H9 (cell line): ENCODE data around the gene ADCY5. TPM values are rescaled to one million over a fixed set of nuclear protein-coding genes. Genes with fewer than 3 reads are reported as not detected.
A peak's percentile ranks its signal among the peaks of the same experiment; 100 is the strongest.

Experiments
- DNase-seq: peaks from one replicate; pipeline ENCODE4 v3.0.0-alpha.2; 2017
- H2AFZ ChIP-seq: one replicate; pipeline ENCODE4 v1.6.1; 2013; ENCODE audit warnings: mild to moderate bottlenecking, low read length, control low read depth, moderate library complexity
- H2AK5ac ChIP-seq: 2 replicates; pipeline ENCODE4 v1.6.1; 2013; ENCODE audit warnings: low read length, control low read depth, mixed read lengths; ENCODE audit not compliant: insufficient read length
- H2BK120ac ChIP-seq: one replicate; pipeline ENCODE4 v1.6.1; 2013; ENCODE audit warnings: low read depth, mild to moderate bottlenecking, low read length, control low read depth, inconsistent platforms; ENCODE audit not compliant: poor library complexity, severe bottlenecking
- H2BK12ac ChIP-seq: 2 replicates; pipeline ENCODE4 v1.6.1; 2013; ENCODE audit warnings: low read length, control low read depth, mixed read lengths, low read depth; ENCODE audit not compliant: insufficient read length
- H2BK15ac ChIP-seq: 2 replicates; pipeline ENCODE4 v1.6.1; 2013; ENCODE audit warnings: low read depth, low read length, control low read depth
- H2BK20ac ChIP-seq: one replicate; pipeline ENCODE4 v1.6.1; 2013; ENCODE audit warnings: low read depth, mild to moderate bottlenecking, low read length, control low read depth, inconsistent platforms; ENCODE audit not compliant: poor library complexity, severe bottlenecking
- H2BK5ac ChIP-seq: 2 replicates; pipeline ENCODE4 v1.6.1; 2013; ENCODE audit warnings: low read length, control low read depth, mixed read lengths; ENCODE audit not compliant: insufficient read length
- H3K14ac ChIP-seq: 2 replicates; pipeline ENCODE4 v1.6.1; 2013; ENCODE audit warnings: low read length, control low read depth; ENCODE audit not compliant: insufficient read depth
- H3K18ac ChIP-seq: 2 replicates; pipeline ENCODE4 v1.6.1; 2013; ENCODE audit warnings: low read depth, mild to moderate bottlenecking, mixed read lengths, low read length, control low read depth; ENCODE audit not compliant: insufficient read length
- H3K23ac ChIP-seq: 2 replicates; pipeline ENCODE4 v1.6.1; 2013; ENCODE audit warnings: low read length, control low read depth, mixed read lengths, low read depth; ENCODE audit not compliant: insufficient read length
- H3K23me2 ChIP-seq: 2 replicates; pipeline ENCODE4 v1.6.1; 2013; ENCODE audit warnings: low read depth, mild to moderate bottlenecking, mixed read lengths, low read length, control low read depth; ENCODE audit not compliant: insufficient read length, poor library complexity, severe bottlenecking
- H3K27ac ChIP-seq: 2 replicates; pipeline ENCODE4 v1.5.1; 2013; ENCODE audit warnings: low read length, control low read depth, mixed read lengths, low read depth; ENCODE audit not compliant: insufficient read length
- H3K27me3 ChIP-seq: 2 replicates; pipeline ENCODE4 v1.6.1; 2013; ENCODE audit warnings: low read length, control low read depth, inconsistent platforms; ENCODE audit not compliant: insufficient read depth
- H3K4ac ChIP-seq: 2 replicates; pipeline ENCODE4 v1.6.1; 2013; ENCODE audit warnings: low read depth, mild to moderate bottlenecking, control low read depth, inconsistent platforms, low read length, moderate library complexity
- H3K4me1 ChIP-seq: 2 replicates; pipeline ENCODE4 v1.6.1; 2013; ENCODE audit warnings: low read length, control low read depth, inconsistent platforms; ENCODE audit not compliant: insufficient read depth
- H3K4me2 ChIP-seq: 2 replicates; pipeline ENCODE4 v1.6.1; 2013; ENCODE audit warnings: low read length, control low read depth, mixed read lengths; ENCODE audit not compliant: insufficient read length, insufficient read depth
- H3K56ac ChIP-seq: 2 replicates; pipeline ENCODE4 v1.6.1; 2013; ENCODE audit warnings: low read depth, mild to moderate bottlenecking, mixed read lengths, low read length, control low read depth; ENCODE audit not compliant: insufficient read length
- H3K79me1 ChIP-seq: 2 replicates; pipeline ENCODE4 v1.6.1; 2013; ENCODE audit warnings: low read depth, mild to moderate bottlenecking, moderate library complexity, low read length, control low read depth, inconsistent platforms; ENCODE audit not compliant: insufficient read depth, poor library complexity, severe bottlenecking
- H3K79me2 ChIP-seq: 2 replicates; pipeline ENCODE4 v1.6.1; 2013; ENCODE audit warnings: low read length, control low read depth, inconsistent platforms; ENCODE audit not compliant: insufficient read depth
- H3K9ac ChIP-seq: 2 replicates; pipeline ENCODE4 v1.6.1; 2013; ENCODE audit warnings: low read length, control low read depth, mixed read lengths; ENCODE audit not compliant: insufficient read length; ENCODE audit errors: extremely low read depth
- H3K9me3 ChIP-seq: one replicate; pipeline ENCODE4 v1.6.1; 2013; ENCODE audit warnings: low read depth, low read length, inconsistent platforms; ENCODE audit not compliant: control insufficient read depth
- H3T11ph ChIP-seq: one replicate; pipeline ENCODE4 v1.6.1; 2013; ENCODE audit warnings: mild to moderate bottlenecking, low read length, control low read depth, inconsistent platforms
- H4K20me1 ChIP-seq: one replicate; pipeline ENCODE4 v1.6.1; 2013; ENCODE audit not compliant: control insufficient read depth, insufficient read length, insufficient read depth
- H4K5ac ChIP-seq: 2 replicates; pipeline ENCODE4 v1.6.1; 2013; ENCODE audit warnings: low read depth, mild to moderate bottlenecking, mixed read lengths, low read length, control low read depth; ENCODE audit not compliant: insufficient read length
- H4K8ac ChIP-seq: replicated peaks from 2 replicates; pipeline ENCODE4 v1.6.1; 2013; ENCODE audit warnings: low read length, control low read depth, mixed read lengths, low read depth; ENCODE audit not compliant: insufficient read length
- H4K91ac ChIP-seq: 2 replicates; pipeline ENCODE4 v1.6.1; 2013; ENCODE audit warnings: low read depth, mild to moderate bottlenecking, moderate library complexity, mixed read lengths, low read length, control low read depth; ENCODE audit not compliant: insufficient read length
- H3K27ac Mint-ChIP-seq, 3 experiments: 2 replicates in 2 of 3; 3 replicates in 1 of 3; pipeline ENCODE4 v1.8.0; 2020 to 2021; ENCODE audit warnings: mixed read lengths in 3 of 3, mild to moderate bottlenecking in 1 of 3, moderate library complexity in 1 of 3
- H3K27me3 Mint-ChIP-seq: 2 replicates; pipeline ENCODE4 v1.8.0; 2021; ENCODE audit warnings: low read depth, mild to moderate bottlenecking, moderate library complexity, mixed read lengths
- H3K36me3 Mint-ChIP-seq, 3 experiments: 2 replicates in 2 of 3; 3 replicates in 1 of 3; pipeline ENCODE4 v1.8.0; 2020 to 2021; ENCODE audit warnings: low read depth in 3 of 3, mixed read lengths in 3 of 3; ENCODE audit not compliant: insufficient read depth in 1 of 3
- H3K4me1 Mint-ChIP-seq, 2 experiments: 2 replicates each; pipeline ENCODE4 v1.8.0; 2020; ENCODE audit warnings: mixed read lengths in 2 of 2
- H3K4me3 Mint-ChIP-seq, 2 experiments: 2 replicates in 1 of 2; 3 replicates in 1 of 2; pipeline ENCODE4 v1.8.0; 2020 to 2021; ENCODE audit warnings: mild to moderate bottlenecking in 2 of 2, mixed read lengths in 2 of 2, moderate library complexity in 1 of 2
- H3K9me3 Mint-ChIP-seq, 2 experiments: 2 replicates in 1 of 2; 3 replicates in 1 of 2; pipeline ENCODE4 v1.8.0; 2020; ENCODE audit warnings: mild to moderate bottlenecking in 2 of 2, mixed read lengths in 2 of 2, moderate library complexity in 1 of 2
- WGBS: extraction: QIAGEN DNeasy Blood & Tissue Kit; methylation state at CpG from one replicate; pipeline ENCODE4 v1.1.7; 2013; ENCODE audit warnings: missing lambda C conversion rate, low lambda C conversion rate, mixed read lengths; ENCODE audit not compliant: insufficient read length; ENCODE audit errors: extremely low coverage; 5-methylcytosine and 5-hydroxymethylcytosine counted together
- total RNA-seq: library from RNA; stranded (reverse); gene quantifications from 2 replicates; pipeline ENCODE4 v1.2.1, GENCODE V29; 2021
- TF ChIP-seq, protein P1 (sequence below): fragments of 200-600 bp; sonication (generic); conservative IDR thresholded peaks from 3 replicates; pipeline ENCODE4 v1.8.0; 2021; ENCODE audit warnings: antibody characterized with exemption, mild to moderate bottlenecking

Gene ADCY5
- total RNA-seq, 1 experiment from 2014 or later: 5.0 TPM

- Histone ChIP-seq H2BK120ac (no peak overlapping the region), H3K23ac (no peak overlapping the region), H4K8ac (no peak overlapping the region), H3K27me3 (no peaks in the 10 kb centered on the region), H3K4me2 (no peak overlapping the region), H3K27ac (no peak overlapping the region), H2AFZ (no peak overlapping the region), H3K18ac (no peak overlapping the region), H3K79me2 (no peaks in the 10 kb centered on the region), H4K20me1 (no peaks in the 10 kb centered on the region), H3K56ac (no peak overlapping the region), H3K9ac (no peak overlapping the region), H2BK15ac (no peak overlapping the region), H4K5ac (no peak overlapping the region), H2BK20ac (no peak overlapping the region), H3T11ph (no peak overlapping the region), H4K91ac (no peak overlapping the region), H3K4me1 (no peaks in the 10 kb centered on the region), H2BK5ac (no peak overlapping the region), H3K4ac (no peak overlapping the region), H2AK5ac (no peak overlapping the region), H3K23me2 (no peaks in the 10 kb centered on the region), H2BK12ac (no peak overlapping the region), H3K79me1 (no peaks in the 10 kb centered on the region), H3K14ac (no peak overlapping the region), H3K9me3 (no peaks in the 10 kb centered on the region)
- TF ChIP-seq, protein P1, sequence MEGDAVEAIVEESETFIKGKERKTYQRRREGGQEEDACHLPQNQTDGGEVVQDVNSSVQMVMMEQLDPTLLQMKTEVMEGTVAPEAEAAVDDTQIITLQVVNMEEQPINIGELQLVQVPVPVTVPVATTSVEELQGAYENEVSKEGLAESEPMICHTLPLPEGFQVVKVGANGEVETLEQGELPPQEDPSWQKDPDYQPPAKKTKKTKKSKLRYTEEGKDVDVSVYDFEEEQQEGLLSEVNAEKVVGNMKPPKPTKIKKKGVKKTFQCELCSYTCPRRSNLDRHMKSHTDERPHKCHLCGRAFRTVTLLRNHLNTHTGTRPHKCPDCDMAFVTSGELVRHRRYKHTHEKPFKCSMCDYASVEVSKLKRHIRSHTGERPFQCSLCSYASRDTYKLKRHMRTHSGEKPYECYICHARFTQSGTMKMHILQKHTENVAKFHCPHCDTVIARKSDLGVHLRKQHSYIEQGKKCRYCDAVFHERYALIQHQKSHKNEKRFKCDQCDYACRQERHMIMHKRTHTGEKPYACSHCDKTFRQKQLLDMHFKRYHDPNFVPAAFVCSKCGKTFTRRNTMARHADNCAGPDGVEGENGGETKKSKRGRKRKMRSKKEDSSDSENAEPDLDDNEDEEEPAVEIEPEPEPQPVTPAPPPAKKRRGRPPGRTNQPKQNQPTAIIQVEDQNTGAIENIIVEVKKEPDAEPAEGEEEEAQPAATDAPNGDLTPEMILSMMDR: peak; percentile 96
- peaks cover 2% of the 10 kb centered on the region for H3K27me3 Mint-ChIP-seq
- WGBS: no CpG with 5 or more reads among the region's 13 CpGs
- H3K36me3 Mint-ChIP-seq: no peaks in the 10 kb centered on the region; a peak in 1 of 7 replicates
- peak; percentile 81 for DNase-seq
- no peak overlapping the region for H3K4me3 Mint-ChIP-seq
- H3K4me1 Mint-ChIP-seq: peaks cover 11 to 18% of the 10 kb centered on the region in 2 experiments
- peak overlapping the region in 1 of 3 experiments; percentile 3; a peak in 1 of 7 replicates for H3K27ac Mint-ChIP-seq
- no peaks in the 10 kb centered on the region; a peak in 1 of 5 replicates for H3K9me3 Mint-ChIP-seq
These were observed 119.8 kb downstream of the ADCY5 start for GRCh38 chr3:123328851-123329635.
